Choroid plexus epithelial cell (primary cell): ENCODE data around the gene TGFBR2.
A peak's percentile ranks its signal among the peaks of the same experiment; 100 is the strongest.

Experiments used
- DNase-seq: peaks from one replicate; pipeline ENCODE4 v3.0.0-alpha.2; 2010; ENCODE audit warnings: low read depth
- H3K4me3 ChIP-seq: 2 replicates; pipeline ENCODE4 v1.5.1; 2011; ENCODE audit warnings: low read depth, mild to moderate bottlenecking, control low read depth, low read length, moderate library complexity
- TF ChIP-seq, protein P1 (sequence below): conservative IDR thresholded peaks from 2 replicates; pipeline ENCODE4 v1.5.1; 2011; ENCODE audit warnings: low read depth, mild to moderate bottlenecking, control low read depth, inconsistent platforms, low read length, moderate library complexity

The TGFBR2 gene

DNA sequence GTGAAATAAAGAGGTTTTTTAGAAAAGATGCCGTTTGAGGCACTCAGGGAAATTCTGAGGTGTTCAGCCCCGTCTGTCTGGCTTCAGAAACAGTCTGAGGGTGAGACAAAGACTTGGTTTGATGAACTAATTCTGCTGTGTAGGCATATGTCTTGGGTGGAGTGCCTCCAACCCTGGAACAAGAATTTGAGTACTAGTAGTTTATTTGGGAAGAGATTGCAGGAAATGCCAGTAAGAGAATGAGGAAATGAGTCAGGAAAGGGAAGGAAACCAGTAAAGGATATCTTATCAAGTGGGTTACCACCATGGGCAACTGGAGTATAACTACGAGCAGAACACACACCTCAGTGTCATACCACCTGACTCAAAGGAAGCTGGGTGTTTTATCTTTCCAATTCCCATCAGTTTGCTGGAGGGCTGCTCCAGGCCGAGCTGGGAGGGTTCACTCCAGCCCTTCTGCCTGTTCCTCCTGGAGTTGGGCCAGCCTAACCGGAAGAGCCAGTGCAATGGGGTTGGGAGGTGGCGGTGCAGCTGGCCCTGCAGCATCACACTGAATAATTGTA lies 75.3 kb downstream of the TGFBR2 start:
- H3K4me3 ChIP-seq = no peak overlapping the region
- TF ChIP-seq, protein P1, sequence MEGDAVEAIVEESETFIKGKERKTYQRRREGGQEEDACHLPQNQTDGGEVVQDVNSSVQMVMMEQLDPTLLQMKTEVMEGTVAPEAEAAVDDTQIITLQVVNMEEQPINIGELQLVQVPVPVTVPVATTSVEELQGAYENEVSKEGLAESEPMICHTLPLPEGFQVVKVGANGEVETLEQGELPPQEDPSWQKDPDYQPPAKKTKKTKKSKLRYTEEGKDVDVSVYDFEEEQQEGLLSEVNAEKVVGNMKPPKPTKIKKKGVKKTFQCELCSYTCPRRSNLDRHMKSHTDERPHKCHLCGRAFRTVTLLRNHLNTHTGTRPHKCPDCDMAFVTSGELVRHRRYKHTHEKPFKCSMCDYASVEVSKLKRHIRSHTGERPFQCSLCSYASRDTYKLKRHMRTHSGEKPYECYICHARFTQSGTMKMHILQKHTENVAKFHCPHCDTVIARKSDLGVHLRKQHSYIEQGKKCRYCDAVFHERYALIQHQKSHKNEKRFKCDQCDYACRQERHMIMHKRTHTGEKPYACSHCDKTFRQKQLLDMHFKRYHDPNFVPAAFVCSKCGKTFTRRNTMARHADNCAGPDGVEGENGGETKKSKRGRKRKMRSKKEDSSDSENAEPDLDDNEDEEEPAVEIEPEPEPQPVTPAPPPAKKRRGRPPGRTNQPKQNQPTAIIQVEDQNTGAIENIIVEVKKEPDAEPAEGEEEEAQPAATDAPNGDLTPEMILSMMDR = no peak
- DNase-seq = peak; percentile 29

GRCh38 chr3:30682434-30683155 lies 76.2 kb downstream of the TGFBR2 start:
- no peak for DNase-seq
- TF ChIP-seq, protein P1 = no peak

DNA sequence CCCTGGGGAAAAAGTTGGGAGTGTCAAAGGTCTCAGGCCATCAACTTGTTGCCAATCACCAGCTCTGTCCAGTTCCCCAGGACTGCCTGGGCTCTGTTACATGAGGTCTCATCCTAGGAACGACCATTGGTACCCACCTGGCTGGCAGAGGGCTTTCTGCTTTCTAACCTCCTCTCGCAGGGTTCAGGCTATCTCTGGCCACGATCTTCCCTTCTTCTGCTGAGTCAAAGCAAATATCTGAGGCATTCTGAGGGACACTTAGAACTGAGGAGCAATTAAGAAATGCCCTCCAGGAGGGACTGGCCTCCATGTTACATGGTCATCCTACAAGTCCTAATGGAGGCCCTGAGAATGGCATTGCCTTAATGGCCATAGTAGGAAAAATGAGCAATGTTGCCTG lies 77.4 kb downstream of the TGFBR2 start:
- TF ChIP-seq, protein P1 = no peak
- no peak for DNase-seq

More at GRCh38 chr3:30682434-30683155, 76.2 kb downstream of the TGFBR2 start:
- no peak overlapping the region for H3K4me3 ChIP-seq

DNA sequence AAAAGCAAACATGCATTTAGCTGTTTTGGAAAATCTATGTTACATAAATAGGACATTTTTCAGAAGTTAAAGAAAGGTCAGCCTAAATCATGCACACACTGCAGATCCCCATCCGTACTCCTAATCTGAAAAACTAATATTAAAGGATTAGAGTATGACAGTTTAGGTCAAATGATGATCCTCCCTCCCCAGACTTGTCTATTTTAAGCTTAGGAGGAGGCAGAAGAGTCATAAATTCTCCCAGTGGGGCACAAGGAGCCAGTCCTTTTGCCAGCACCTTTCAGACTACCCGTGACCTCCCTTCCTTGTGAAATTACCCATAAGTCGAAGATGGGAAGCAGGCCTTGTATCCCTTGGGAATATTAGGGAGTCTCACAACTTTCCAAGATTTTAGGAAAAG lies 78.0 kb downstream of the TGFBR2 start:
- TF ChIP-seq, protein P1 = no peak
- DNase-seq = no peak
- H3K4me3 ChIP-seq = no peak overlapping the region

More for the DNA sequence above, 77.4 kb downstream of the TGFBR2 start:
- no peak overlapping the region for H3K4me3 ChIP-seq

- TF ChIP-seq, protein P1 = no peak
- H3K4me3 ChIP-seq = no peak overlapping the region
- DNase-seq = peak; percentile 67
Observed at GRCh38 chr3:30685267-30685667, 78.9 kb downstream of the TGFBR2 start.

DNA sequence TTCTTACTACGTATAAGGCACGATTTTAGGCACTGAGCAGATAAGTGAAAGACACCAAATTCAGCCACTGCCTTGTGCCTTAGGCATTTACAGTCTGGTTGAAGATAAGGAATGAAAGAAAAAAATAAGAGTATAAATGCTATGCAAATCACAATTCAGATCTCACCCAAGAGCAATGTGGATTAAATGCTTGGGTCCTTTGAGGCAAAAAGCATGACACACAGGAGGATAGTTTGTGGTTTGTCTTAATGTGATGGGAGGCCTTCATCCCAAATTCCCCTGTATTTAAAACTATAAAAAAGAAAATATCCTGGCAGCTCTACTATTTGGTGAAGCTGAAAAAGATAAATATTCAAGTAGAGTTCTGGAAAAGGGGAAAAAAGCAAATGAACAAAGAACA lies 79.8 kb downstream of the TGFBR2 start:
- TF ChIP-seq, protein P1 = no peak
- no peak overlapping the region for H3K4me3 ChIP-seq
- no peak for DNase-seq

DNA sequence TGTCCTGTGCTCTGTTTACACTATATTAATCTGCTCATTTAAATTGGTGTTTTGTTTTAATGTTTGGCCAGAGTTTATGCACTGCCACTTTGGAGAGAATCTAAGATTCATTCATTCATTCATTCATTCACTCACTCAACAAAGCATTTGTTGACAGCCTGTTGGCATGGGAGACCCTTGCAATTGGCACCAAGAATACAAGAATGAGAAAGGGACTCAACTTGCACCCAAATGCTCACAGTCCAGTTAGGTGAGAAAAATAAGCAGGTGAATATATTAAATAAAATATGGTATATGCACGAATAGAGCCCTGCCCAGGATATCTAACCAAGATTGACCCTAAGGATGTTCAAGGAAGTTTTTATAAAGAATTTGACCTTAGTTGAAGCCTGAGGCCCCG lies 80.4 kb downstream of the TGFBR2 start:
- TF ChIP-seq, protein P1 = no peak
- H3K4me3 ChIP-seq = no peak overlapping the region
- no peak for DNase-seq
